ENCODE measurements around the gene NEDD4L.
A peak's percentile ranks its signal among the peaks of the same experiment; 100 is the strongest.
"Not testable (repeated sequence)": the region's sequence is repeated elsewhere in the genome, so short reads cannot be mapped to it uniquely, and the experiment has no call there.

Gene NEDD4L

DNA sequence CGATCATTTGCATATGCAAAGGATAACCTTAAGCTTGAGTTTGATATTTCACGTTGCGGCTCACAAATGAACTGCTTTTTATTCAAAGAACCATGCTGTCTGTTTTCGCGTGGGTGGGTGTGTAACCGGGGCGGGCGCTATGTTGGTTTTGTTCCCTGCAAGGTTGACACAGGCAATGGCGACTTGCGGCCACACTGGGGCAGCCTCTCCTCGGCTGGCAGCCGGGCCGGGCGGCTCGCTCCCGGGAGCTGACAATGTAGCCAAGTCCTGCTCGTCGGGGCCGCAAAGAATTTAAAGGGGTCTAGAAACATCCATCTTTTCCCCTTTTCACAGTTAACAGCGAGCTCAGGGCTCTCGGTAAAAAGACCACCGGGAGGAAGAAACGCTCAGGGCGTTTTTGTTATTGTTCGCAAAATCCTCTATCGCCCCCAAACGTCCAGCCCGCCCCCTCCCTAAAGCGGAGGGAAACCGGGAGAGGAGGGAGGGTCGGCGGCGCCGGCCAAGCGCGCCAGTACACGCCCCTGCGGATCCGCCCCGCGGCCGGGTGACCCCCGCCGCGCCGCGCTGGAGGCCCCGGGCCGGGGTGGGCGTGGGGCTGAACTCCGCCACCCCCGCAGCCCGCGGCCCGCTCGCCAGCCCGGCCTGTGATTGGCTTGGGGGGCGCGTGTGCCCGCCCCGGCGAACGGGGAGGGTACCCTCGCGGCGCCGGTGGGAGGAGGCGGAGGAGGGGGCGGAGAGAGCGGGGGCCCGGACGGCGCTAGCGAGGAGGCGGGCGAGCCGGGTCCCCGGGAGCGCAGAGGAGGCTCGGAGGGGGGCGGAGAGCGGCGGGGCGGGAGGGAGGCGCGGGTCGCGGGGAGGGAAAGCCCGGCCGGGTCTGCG is at the start of gene NEDD4L:
NEDD4L (plus strand) TSS at position 736 of the 879 bp plus-strand sequence. CDS start 435 bp downstream, outside the sequence.
- DNase-seq = peak; percentile 98

GRCh38 chr18:57995331-57995730 is 48.7 kb upstream of the NEDD4L start:
- no peak for DNase-seq

DNA sequence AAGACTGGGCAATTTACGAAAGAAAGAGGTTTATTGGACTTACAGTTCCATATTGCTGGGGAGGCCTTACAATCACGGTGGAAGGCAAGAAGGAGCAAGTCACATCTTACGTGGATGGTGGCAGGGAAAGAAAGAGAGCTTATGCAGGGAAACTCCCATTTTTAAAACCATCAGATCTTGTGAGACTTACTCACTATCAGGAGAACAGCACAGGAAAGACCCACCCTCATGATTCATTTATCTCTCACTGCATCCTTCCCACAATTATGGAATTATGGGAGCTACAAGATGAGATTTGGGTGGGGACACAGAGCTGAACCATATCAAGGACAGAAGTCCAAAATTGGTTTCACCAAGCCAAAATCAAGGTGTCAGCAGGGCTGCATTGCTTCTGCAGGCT is 47.1 kb upstream of the NEDD4L start:
- not testable (repeated sequence) for DNase-seq

DNA sequence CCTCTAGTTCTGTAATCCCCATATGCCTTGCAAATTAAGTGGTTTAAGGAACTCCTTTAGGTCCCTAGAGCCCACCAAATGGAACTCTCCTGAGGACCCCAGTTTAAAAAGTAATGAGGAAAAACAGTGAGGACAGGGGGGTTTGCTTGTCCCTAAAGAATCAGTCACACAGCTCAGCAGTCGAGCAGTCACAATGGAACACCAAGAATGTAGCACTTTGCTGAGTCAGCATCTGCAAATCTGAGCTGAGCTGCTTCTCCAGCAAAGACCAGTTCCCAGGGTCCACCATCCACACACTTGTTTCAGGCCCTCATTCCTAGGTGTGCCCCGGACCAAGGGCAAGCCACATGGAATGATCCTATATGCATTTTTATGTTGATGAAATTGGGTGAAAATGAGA is 46.2 kb upstream of the NEDD4L start:
- no peak for DNase-seq

- peak; percentile 55 for DNase-seq
Observed at GRCh38 chr18:57998461-57998860, 45.6 kb upstream of the NEDD4L start.

GRCh38 chr18:58004317-58004716 is 39.7 kb upstream of the NEDD4L start:
- DNase-seq = peak; percentile 67

GRCh38 chr18:58005011-58005410 is 39.0 kb upstream of the NEDD4L start:
- DNase-seq = no peak

DNA sequence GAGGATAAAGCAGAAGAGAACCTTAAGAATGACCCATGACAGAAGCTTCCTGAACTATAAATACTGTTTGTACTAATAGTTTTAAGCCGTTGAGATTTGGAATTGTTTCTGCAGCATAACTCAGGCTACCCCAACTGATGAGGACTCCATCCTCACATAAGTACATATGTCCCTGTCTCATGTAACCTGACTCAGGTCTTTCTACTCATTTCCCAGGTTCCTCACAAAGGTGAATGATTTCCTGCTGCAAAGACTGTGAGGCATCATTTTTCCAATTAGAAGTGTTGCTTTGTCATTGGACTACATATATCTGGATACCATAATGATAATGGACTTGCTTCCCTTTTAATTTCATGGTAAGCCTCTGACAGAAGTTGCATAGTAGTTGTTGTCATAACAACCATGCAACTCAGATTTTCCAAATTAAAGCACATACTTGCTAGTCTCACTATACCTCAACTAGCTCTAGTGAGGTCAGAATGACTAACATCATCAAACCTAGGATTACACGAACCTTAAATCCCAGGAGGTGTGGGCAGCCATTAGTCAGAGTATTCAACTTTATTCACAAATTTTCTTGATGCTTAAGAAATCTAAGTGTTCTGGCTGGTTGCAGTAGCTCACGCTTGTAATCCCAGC is 38.0 kb upstream of the NEDD4L start:
- DNase-seq = no peak

GRCh38 chr18:58009166-58009565 is 34.9 kb upstream of the NEDD4L start:
- DNase-seq = no peak

DNA sequence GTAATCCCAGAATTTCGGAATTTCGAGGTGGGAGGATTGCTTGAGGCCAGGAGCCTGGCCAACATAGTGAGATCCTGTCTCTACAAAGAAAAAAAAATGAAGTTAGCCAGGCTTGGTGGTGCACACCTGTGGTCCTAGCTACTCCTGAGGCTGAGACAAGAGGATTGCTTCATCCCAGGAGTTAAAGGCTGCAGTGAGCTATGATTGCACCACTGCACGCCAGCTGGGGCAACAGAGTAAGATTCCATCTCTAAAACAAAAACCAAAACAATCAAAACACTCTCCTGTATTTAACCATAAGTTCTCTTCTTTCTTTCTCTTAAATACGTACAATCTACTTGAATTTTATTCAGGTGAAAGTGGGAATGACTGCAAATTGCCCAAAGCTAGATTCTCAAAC is 33.8 kb upstream of the NEDD4L start:
- no peak for DNase-seq

GRCh38 chr18:58012356-58012755 is 31.7 kb upstream of the NEDD4L start:
- DNase-seq = no peak

DNA sequence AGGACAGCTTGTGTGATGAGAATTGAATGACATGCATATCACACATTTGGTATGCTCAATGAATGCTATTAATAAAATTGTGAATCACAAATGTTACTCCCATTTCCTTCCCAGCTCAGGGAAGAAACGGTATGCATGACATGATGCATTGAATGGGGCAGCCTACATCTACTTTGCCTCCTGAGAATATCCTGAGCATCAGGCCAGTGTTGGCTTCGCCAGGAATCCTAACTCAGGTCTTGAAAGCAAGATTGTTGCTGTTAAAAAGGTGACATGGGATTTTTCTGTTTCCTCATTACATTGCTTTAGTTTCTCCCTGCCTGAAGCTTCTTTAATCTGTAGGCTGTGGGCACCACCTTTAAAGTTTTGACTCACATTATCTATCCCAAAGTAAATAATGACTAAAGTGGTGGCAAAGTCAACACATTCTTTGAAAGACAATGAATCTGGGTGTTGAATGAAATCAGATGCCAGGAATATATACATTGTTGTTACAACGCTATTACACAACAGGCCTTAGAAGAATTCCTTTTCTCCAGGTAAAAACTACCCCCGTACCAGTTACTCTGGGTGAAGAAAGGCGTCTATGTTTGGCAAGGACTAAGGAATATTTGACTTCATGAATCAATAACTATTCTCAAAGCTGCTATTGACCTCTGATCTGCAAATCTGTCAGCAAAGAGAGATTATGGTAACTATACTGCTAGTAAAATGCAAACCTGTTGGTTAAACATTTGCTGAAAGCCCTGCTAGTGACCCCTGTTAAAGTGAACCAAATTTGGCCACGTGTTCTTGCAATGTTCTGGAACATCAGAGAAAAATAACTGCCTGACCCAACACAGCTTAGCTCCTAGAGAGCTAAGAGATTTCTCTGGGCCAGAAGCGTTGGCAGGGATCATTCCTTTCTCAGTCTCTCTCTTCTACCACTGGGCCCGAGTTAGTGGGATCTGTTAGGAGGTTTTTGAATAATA is 30.5 kb upstream of the NEDD4L start:
- peak; percentile 80 for DNase-seq

GRCh38 chr18:58015065-58015780 is 28.8 kb upstream of the NEDD4L start:
- no peak for DNase-seq

DNA sequence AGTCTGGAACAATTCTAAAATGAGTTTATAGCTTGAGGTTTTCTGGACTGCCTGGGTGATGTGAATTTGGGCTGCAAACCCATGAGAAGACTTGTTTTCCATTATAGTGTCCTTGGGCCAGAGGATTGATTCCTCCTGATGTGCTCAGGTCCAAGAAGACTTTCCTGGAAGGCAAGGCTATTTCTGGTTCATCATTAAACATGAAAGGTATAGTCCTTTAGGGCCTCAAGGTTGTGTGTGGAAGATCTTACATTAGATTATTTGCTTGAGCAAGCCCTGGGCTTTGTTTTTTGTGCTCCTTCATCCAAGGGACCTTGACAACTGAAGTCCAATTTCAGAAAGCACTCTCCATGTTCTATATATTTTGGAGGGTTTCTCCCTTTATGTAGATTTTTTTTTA is 26.8 kb upstream of the NEDD4L start:
- no peak for DNase-seq

DNA sequence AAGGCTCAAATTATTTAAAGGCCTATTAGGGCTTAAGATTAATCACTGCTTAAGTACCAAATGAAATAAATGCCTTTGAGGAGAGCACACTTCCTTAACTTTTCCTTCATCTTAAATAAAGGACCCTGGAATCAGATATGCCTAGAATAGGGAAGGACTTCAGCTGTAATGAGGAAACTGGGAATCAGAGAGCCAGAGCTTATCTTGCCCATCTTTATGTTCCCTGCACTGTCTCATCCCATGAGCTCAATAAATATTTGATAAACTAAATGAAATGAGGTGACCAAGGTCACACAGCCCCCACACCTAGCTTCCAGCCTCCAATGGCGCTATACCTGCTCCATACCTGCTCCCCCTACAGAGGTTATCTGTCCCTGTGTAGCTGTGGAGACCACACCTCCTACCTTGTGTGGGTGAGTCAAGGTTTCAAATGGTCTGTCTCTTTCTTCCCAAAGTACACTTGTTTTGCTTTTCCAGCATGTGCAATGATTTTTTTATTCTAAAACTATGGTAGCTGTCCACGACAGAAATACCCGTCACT is 23.4 kb upstream of the NEDD4L start:
- no peak for DNase-seq

- no peak for DNase-seq
Observed at GRCh38 chr18:58021504-58021903, 22.5 kb upstream of the NEDD4L start.

- no peak for DNase-seq
Observed at GRCh38 chr18:58023108-58023507, 20.9 kb upstream of the NEDD4L start.

- no peak for DNase-seq
Observed at GRCh38 chr18:58024139-58024538, 19.9 kb upstream of the NEDD4L start.

DNA sequence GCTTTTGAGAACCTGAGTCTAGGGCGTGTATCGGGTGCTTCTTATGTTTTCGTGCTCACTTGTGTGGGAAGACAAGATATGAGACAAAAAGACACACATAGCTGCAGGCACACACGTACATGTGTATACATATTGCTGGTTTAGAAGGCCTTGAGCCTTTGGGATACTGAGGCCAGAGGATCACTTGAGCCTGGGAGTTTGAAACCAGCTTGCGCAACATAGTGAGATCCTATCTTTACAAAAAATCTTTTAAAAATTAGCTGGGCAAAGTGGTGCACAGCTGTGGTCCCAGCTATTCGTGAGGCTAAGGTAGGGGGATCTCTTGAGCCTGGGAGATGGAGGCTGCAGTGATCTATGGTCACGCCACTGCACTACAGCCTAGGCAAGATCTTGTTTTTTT is 18.8 kb upstream of the NEDD4L start:
- DNase-seq = no peak

GRCh38 chr18:58025733-58026132 is 18.3 kb upstream of the NEDD4L start:
- DNase-seq = no peak

- no peak for DNase-seq
Observed at GRCh38 chr18:58026395-58026794, 17.6 kb upstream of the NEDD4L start.

- DNase-seq = no peak
Observed at GRCh38 chr18:58026857-58027256, 17.2 kb upstream of the NEDD4L start.

All from DMS53 (cell line).